Esophagus squamous epithelium (tissue), 5 donors: ENCODE measurements around the gene NUCB1. TPM values are rescaled to one million over a fixed set of nuclear protein-coding genes. Genes with fewer than 3 reads are reported as not detected.
A peak's percentile ranks its signal among the peaks of the same experiment; 100 is the strongest.

Experiments
- DNase-seq: peaks from one replicate; lab custom pipeline; 2025; lab: John Stamatoyannopoulos, UW
- H3K27ac ChIP-seq, 4 donors: fragments of 200-600 bp; sonication (generic); one replicate each; pipeline ENCODE4 v1.5.1; 2016 to 2019; ENCODE audit warnings: mild to moderate bottlenecking in 1 of 4
- H3K27me3 ChIP-seq, 4 donors: fragments of 200-600 bp; sonication (generic); 1 replicate in 3 of 4; 2 replicates in 1 of 4; pipeline versions ENCODE4 v1.5.1 to v1.6.0; 2017 to 2021; ENCODE audit warnings: antibody characterized with exemption in 1 of 4
- H3K36me3 ChIP-seq, 3 donors: fragments of 200-600 bp; sonication (generic); one replicate each; pipeline ENCODE4 v1.5.1; 2016 to 2019
- H3K4me1 ChIP-seq, 3 donors: fragments of 200-600 bp; sonication (generic); one replicate each; pipeline ENCODE4 v1.5.1; 2017 to 2019
- H3K4me3 ChIP-seq, 4 donors: fragments of 200-600 bp; sonication (generic); 1 replicate in 3 of 4; 2 replicates in 1 of 4; pipeline ENCODE4 v1.5.1; 2016 to 2019; ENCODE audit warnings: mild to moderate bottlenecking in 2 of 4, moderate library complexity in 1 of 4
- H3K9me3 ChIP-seq, 3 donors: fragments of 200-600 bp; sonication (generic); one replicate each; pipeline ENCODE4 v1.5.1; 2016 to 2019
- POLR2A ChIP-seq, 4 donors: fragments of 450-650 bp; IDR thresholded peaks; one replicate each; pipeline ENCODE4 v1.6.1; 2017; ENCODE audit warnings: antibody characterized with exemption in 4 of 4, mild to moderate bottlenecking in 4 of 4, moderate library complexity in 3 of 4
- WGBS, 2 donors: methylation state at CpG; one replicate each; pipeline ENCODE4 v1.1.5; 2018; 5-methylcytosine and 5-hydroxymethylcytosine counted together
- intact Hi-C: fragments of 100-400 bp; cut with DNase I; formaldehyde crosslinking; loops from one replicate; pipeline ENCODE4 v1.15.0; 2022
- total RNA-seq, 4 donors: library from RNA; depleted of rRNA; stranded (reverse); fragments of >200 nt; gene quantifications; one replicate each; pipeline ENCODE4 v1.1.0, GENCODE V29; 2016
- TF ChIP-seq, protein P1 (sequence below), 6 experiments: fragments of 450-650 bp in 4 of 6; fragments of 200-600 bp in 2 of 6; sonication (generic) in 2 of 6; IDR thresholded peaks; one replicate each; pipeline ENCODE4 v1.5.1; 2016 to 2019; ENCODE audit warnings: antibody characterized with exemption in 6 of 6, mild to moderate bottlenecking in 4 of 6, moderate library complexity in 4 of 6
- donor health status: DM: yes; HTN: yes; CAD: no.

Gene NUCB1
- total RNA-seq, 4 donors from 2014 or later: 93.5 to 186 (median 157) TPM

DNA sequence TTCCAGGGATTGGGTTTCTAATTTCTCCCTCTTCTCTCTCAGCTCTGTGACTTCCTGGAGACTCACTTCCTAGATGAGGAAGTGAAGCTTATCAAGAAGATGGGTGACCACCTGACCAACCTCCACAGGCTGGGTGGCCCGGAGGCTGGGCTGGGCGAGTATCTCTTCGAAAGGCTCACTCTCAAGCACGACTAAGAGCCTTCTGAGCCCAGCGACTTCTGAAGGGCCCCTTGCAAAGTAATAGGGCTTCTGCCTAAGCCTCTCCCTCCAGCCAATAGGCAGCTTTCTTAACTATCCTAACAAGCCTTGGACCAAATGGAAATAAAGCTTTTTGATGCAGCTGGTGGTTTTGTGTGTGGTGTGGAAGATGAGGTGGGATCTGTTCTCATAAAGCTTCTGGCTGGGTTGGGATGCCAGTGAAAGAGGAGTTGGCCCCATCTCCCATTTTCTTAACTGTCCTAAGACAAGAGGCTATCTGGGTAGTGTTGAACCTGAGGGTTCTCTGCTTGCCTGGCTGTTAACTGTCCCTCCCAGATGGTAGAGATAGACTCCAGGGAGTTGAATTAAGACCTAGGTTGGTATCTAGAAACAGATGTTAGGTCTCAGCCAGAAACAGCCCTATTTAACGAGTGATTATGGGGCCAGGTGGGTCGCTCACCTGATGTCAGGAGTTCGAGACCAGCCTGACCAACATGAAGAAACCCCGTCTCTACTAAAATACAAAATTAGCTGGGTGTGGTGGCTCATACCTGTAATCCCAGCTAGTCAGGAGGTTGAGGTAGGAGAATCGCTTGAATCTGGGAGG, 66.6 kb downstream of the NUCB1 start:
- H3K4me1 ChIP-seq: peaks cover 44 to 76% (median 48%) of the 10 kb centered on the region in 3 donors
- WGBS, 2 donors: 78 to 82% methylated on average over 9 of the region's 10 CpGs
- no peak for DNase-seq
- peak overlapping the region; percentile 84 to 95 (median 94) for H3K27ac ChIP-seq
- TF ChIP-seq, protein P1, sequence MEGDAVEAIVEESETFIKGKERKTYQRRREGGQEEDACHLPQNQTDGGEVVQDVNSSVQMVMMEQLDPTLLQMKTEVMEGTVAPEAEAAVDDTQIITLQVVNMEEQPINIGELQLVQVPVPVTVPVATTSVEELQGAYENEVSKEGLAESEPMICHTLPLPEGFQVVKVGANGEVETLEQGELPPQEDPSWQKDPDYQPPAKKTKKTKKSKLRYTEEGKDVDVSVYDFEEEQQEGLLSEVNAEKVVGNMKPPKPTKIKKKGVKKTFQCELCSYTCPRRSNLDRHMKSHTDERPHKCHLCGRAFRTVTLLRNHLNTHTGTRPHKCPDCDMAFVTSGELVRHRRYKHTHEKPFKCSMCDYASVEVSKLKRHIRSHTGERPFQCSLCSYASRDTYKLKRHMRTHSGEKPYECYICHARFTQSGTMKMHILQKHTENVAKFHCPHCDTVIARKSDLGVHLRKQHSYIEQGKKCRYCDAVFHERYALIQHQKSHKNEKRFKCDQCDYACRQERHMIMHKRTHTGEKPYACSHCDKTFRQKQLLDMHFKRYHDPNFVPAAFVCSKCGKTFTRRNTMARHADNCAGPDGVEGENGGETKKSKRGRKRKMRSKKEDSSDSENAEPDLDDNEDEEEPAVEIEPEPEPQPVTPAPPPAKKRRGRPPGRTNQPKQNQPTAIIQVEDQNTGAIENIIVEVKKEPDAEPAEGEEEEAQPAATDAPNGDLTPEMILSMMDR (IDR thresholded peaks at IDR 0.05): no peak
- TF ChIP-seq POLR2A (IDR thresholded peaks at IDR 0.05): no peak
- H3K4me3 ChIP-seq: peak overlapping the region; percentile 68 to 97 (median 84)
- H3K9me3 ChIP-seq: no peaks in the 10 kb centered on the region
- no peaks in the 10 kb centered on the region for H3K27me3 ChIP-seq
- intact Hi-C loops: no loop called here
- peaks cover 22 to 58% (median 23%) of the 10 kb centered on the region in 3 donors for H3K36me3 ChIP-seq

DNA sequence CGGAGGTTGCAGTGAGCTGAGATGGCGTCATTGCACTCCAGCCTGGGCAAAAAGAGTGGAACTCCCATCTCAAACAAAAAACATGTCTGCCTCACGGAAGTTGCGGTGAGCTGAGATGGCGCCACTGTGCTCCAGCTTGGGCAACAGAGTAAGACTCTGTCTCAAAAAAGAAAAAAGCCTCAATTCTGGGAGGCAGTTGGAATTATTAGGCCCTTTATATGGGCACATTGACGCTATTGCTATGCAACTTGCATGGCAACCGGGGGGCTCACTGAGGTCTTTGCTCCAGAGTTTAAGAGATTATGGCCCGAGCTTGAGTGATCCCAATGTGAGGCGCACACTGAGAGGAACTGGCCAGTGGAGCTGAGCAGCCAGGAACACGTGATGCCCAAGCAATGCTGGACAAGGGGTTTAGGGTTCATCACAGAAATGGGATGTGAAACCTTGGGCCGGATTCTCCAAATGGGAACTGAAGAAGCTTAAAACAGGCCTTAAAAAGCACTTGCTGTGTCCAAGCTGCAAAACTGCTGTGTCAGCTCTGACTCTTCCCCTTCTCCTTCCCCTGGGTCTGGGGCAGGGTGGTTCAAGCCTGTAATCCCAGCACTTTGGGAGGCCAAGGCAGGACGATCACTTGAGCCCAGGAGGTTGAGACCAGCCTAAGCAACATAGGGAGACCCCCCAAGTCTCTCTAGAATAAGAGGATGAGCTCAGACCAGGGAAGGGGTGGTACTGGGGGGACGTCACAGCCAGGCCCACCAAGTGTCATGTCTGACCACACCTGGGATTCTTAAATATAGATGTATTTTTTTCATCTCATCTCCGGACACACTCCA, 67.5 kb downstream of the NUCB1 start:
- intact Hi-C loops: no loop called here
- peaks cover 37 to 68% (median 40%) of the 10 kb centered on the region in 3 donors for H3K4me1 ChIP-seq

GRCh38 chr19:48968179-48968661, 68.1 kb downstream of the NUCB1 start:
- no peak for DNase-seq
- Histone ChIP-seq H3K27ac (peak overlapping the region in 3 of 4 donors; percentile 94 to 95 (median 94)), H3K4me3 (no peak overlapping the region), H3K27me3 (no peaks in the 10 kb centered on the region), H3K4me1 (peaks cover 30 to 61% (median 38%) of the 10 kb centered on the region in 3 donors), H3K36me3 (peaks cover 22 to 73% (median 23%) of the 10 kb centered on the region in 3 donors), H3K9me3 (no peaks in the 10 kb centered on the region)
- 50 to 66% methylated on average over 2 to 3 of the region's 4 CpGs for WGBS, 2 donors
- TF ChIP-seq, protein P1 (IDR thresholded peaks at IDR 0.05): no peak
- TF ChIP-seq POLR2A (IDR thresholded peaks at IDR 0.05): peak in 1 of 4 donors; percentile 12
- intact Hi-C loops: no loop called here

More for the DNA sequence above, 67.5 kb downstream of the NUCB1 start:
- peak overlapping the region in 3 of 4 donors; percentile 94 to 95 (median 94) for H3K27ac ChIP-seq
- no peak for DNase-seq
- H3K27me3 ChIP-seq: no peaks in the 10 kb centered on the region
- H3K36me3 ChIP-seq: peaks cover 22 to 66% (median 23%) of the 10 kb centered on the region in 3 donors
- TF ChIP-seq POLR2A (IDR thresholded peaks at IDR 0.05): peak in 2 of 4 donors; percentile 13 to 26
- TF ChIP-seq, protein P1 (IDR thresholded peaks at IDR 0.05): no peak
- WGBS, 2 donors: 74 to 82% methylated on average over 10 to 13 of the region's 14 CpGs
- peak overlapping the region in 3 of 4 donors; percentile 81 to 97 (median 87) for H3K4me3 ChIP-seq
- H3K9me3 ChIP-seq: no peaks in the 10 kb centered on the region

DNA sequence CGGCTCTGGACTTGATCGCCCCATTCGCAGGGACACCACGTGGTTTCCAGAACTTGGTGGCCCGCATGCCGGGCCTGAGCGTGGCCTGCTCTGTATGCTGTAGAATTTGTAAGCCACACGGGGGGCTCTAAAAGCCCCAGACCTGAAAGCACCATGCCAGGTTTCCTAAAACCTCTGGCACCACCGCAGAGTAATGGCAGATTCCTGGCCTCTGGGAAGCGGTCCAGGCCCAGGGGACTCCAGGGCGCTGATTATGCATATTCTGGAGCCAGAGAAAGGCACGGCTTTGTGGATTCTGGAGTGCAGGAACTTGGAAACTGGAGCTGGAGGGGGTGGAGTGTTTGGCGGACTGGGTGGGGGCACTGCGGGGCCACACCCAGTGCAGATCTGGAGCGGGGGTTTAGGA, 68.7 kb downstream of the NUCB1 start:
- DNase-seq: no peak
- TF ChIP-seq, protein P1 (IDR thresholded peaks at IDR 0.05): no peak
- TF ChIP-seq POLR2A (IDR thresholded peaks at IDR 0.05): no peak
- H3K27ac ChIP-seq: peak overlapping the region in 3 of 4 donors; percentile 94 to 95 (median 94)
- H3K4me3 ChIP-seq: no peak overlapping the region
- intact Hi-C loops: no loop called here
- H3K4me1 ChIP-seq: peaks cover 24 to 55% (median 32%) of the 10 kb centered on the region in 3 donors
- H3K27me3 ChIP-seq: no peaks in the 10 kb centered on the region
- peaks cover 22 to 79% (median 27%) of the 10 kb centered on the region in 3 donors for H3K36me3 ChIP-seq
- 67 to 75% methylated on average over 4 to 5 of the region's 15 CpGs for WGBS, 2 donors
- no peaks in the 10 kb centered on the region for H3K9me3 ChIP-seq
